KMS-11 (cell line): ENCODE measurements around the gene PDXP.
A peak's percentile ranks its signal among the peaks of the same experiment; 100 is the strongest.

Source experiments
- H2AFZ ChIP-seq: fragments of 200-600 bp; sonication (generic); 2 replicates; pipeline ENCODE4 v1.6.1; 2016; ENCODE audit warnings: antibody characterized with exemption, mixed run types, low read depth
- H3K27ac ChIP-seq: fragments of 200-600 bp; sonication (generic); 2 replicates; pipeline ENCODE4 v1.6.1; 2016; ENCODE audit warnings: mild to moderate bottlenecking, mixed run types
- H3K27me3 ChIP-seq: fragments of 200-600 bp; sonication (generic); 2 replicates; pipeline ENCODE4 v1.6.1; 2017; ENCODE audit warnings: mild to moderate bottlenecking, low read depth, mixed run types, moderate library complexity; ENCODE audit not compliant: insufficient read depth
- H3K36me3 ChIP-seq: fragments of 200-600 bp; sonication (generic); 2 replicates; pipeline ENCODE4 v1.6.1; 2017; ENCODE audit warnings: mild to moderate bottlenecking, mixed run types; ENCODE audit not compliant: insufficient read depth
- H3K4me1 ChIP-seq: fragments of 200-600 bp; sonication (generic); 2 replicates; pipeline ENCODE4 v1.6.1; 2016; ENCODE audit warnings: mild to moderate bottlenecking, low read depth, mixed run types; ENCODE audit not compliant: poor library complexity, severe bottlenecking
- H3K4me2 ChIP-seq: fragments of 200-600 bp; sonication (generic); 2 replicates; pipeline ENCODE4 v1.7.0; 2016; ENCODE audit warnings: mild to moderate bottlenecking, mixed run types
- H3K4me3 ChIP-seq: fragments of 200-600 bp; sonication (generic); IDR thresholded peaks from 2 replicates; pipeline ENCODE4 v1.6.1; 2017; ENCODE audit warnings: low read depth, low read length, mixed read lengths; ENCODE audit not compliant: insufficient read depth
- H3K79me2 ChIP-seq: fragments of 200-600 bp; sonication (generic); 2 replicates; pipeline ENCODE4 v1.6.1; 2016; ENCODE audit warnings: low read depth, mixed run types; ENCODE audit not compliant: insufficient read depth
- H3K9ac ChIP-seq: fragments of 200-600 bp; sonication (generic); 2 replicates; pipeline ENCODE4 v1.6.1; 2016; ENCODE audit warnings: mild to moderate bottlenecking, mixed run types
- H4K20me1 ChIP-seq: fragments of 200-600 bp; sonication (generic); 2 replicates; pipeline ENCODE4 v1.6.1; 2016; ENCODE audit warnings: mild to moderate bottlenecking, mixed run types; ENCODE audit not compliant: insufficient read depth
- TF ChIP-seq, protein P1 (sequence below): fragments of 200-600 bp; sonication (generic); conservative IDR thresholded peaks from 2 replicates; pipeline ENCODE4 v1.6.1; 2017; ENCODE audit warnings: low read depth, mild to moderate bottlenecking, antibody characterized with exemption, low read length, moderate library complexity, mixed read lengths

PDXP gene

DNA sequence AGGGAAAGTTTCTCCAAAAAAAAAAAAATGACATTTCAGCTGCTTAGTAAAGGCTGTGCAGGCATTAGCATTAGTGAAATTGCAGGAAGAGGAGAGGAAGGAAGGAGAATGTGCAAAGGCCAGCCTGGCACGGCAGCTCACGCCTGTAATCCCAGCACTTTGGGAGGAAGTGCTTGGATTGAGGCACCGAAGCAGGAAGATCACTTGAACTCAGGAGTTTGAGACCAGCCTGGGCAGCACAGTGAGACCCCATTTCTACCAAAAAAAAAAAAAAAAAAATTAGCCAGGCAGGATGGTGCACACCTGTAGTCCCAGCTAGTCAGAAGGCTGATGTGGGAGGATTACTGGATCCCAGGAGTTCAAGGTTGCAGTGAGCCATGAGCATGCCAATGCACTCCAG is 46.1 kb downstream of the PDXP start:
- Histone ChIP-seq H3K27me3 (no peaks in the 10 kb centered on the region), H3K27ac (no peak overlapping the region), H3K36me3 (no peaks in the 10 kb centered on the region), H3K9ac (no peak overlapping the region), H3K4me2 (no peak overlapping the region), H3K4me1 (peaks cover 8% of the 10 kb centered on the region), H4K20me1 (no peaks in the 10 kb centered on the region), H3K4me3 (no peak overlapping the region), H2AFZ (no peak overlapping the region), H3K79me2 (no peaks in the 10 kb centered on the region)
- TF ChIP-seq, protein P1, sequence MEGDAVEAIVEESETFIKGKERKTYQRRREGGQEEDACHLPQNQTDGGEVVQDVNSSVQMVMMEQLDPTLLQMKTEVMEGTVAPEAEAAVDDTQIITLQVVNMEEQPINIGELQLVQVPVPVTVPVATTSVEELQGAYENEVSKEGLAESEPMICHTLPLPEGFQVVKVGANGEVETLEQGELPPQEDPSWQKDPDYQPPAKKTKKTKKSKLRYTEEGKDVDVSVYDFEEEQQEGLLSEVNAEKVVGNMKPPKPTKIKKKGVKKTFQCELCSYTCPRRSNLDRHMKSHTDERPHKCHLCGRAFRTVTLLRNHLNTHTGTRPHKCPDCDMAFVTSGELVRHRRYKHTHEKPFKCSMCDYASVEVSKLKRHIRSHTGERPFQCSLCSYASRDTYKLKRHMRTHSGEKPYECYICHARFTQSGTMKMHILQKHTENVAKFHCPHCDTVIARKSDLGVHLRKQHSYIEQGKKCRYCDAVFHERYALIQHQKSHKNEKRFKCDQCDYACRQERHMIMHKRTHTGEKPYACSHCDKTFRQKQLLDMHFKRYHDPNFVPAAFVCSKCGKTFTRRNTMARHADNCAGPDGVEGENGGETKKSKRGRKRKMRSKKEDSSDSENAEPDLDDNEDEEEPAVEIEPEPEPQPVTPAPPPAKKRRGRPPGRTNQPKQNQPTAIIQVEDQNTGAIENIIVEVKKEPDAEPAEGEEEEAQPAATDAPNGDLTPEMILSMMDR, result no peak

DNA sequence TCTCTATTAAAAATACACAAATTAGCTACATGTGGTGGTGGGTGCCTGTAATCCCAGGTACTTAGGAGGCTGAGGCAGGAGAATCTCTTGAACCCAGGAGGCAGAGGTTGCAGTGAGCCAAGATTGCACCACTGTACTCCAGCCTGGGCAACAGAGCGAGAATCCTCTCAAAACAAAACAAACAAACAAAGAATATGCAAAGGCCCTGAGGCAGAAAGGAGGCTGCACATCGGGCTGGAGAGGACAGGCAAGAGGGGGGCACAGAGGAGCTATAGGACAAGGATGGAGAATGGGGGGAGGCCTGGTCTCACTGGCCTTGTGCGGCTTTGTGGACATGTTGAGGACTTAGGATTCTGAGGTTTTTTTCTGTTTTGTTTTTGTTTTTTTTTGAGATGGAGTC is 46.7 kb downstream of the PDXP start:
- Histone ChIP-seq H2AFZ (no peak overlapping the region), H3K79me2 (no peaks in the 10 kb centered on the region), H3K4me2 (no peak overlapping the region), H3K4me3 (no peak overlapping the region), H4K20me1 (no peaks in the 10 kb centered on the region), H3K27ac (no peak overlapping the region), H3K9ac (no peak overlapping the region), H3K4me1 (peaks cover 8% of the 10 kb centered on the region), H3K27me3 (no peaks in the 10 kb centered on the region), H3K36me3 (no peaks in the 10 kb centered on the region)
- TF ChIP-seq, protein P1, result no peak

DNA sequence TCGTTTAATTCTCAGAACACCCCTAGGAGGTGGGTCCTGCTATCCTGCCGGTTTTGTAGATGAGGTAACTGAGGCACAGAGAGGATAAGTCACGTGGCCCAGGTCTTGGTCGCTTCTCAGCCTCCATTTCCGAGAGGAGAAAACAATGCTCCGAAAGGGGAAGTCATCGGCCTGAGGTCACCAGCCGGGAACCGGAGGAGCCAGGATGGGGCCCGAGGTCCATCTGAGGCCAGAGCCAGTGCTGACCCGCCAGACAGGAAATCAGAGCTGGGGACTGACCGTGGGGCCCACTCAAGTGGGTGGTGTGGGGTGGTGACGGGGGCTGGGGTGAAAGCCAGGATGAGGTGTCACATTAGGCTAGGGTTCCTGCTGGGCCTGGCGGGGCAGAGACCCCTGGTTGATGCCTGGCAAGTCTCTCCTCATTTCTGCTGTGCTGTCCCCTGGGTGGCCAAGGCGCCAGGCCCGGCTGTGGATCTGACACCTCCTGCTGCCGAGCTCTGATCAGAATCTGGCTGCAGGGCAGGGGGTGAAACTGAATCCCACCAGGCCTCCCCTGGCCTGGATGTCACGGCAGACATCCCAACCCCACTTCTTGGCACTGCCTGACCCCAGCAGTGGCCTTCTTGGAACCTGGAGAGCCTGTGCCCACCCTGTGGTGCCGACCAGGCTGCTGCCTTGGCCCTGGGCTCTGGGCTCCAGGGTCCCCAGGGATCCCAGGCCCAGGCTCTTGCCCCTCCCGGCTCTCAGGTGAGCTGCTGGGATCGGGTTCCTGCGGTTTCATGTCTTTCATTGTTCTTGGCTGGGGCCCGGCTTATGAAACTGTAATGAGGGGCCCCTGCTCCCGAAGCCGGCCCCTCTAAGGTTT is 50.3 kb downstream of the PDXP start:
- no peaks in the 10 kb centered on the region for H3K36me3 ChIP-seq
- no peak overlapping the region; the same call in 1 of the 2 replicates for H2AFZ ChIP-seq
- no peak overlapping the region for H3K9ac ChIP-seq

DNA sequence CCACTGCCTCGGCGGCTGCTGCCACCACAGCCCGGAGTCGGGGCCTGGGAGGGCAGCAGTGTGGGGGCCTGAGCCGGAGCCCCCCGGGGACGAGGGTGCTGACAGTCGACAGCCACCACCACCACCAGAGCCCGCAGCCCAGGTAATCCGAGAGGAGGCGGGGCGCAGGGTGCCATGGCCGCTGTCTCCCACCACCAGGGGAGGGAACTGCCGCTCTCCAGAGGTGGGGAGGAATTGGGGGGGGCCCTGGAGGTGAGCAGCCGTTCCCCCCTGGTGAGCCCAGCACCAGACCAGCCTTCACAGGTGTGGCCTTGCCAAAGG is 50.9 kb downstream of the PDXP start:
- Histone ChIP-seq H4K20me1 (no peaks in the 10 kb centered on the region), H3K36me3 (no peaks in the 10 kb centered on the region), H3K4me1 (peaks cover 8% of the 10 kb centered on the region), H3K27me3 (no peaks in the 10 kb centered on the region), H3K4me3 (no peak overlapping the region), H3K79me2 (no peaks in the 10 kb centered on the region), H3K9ac (no peak overlapping the region), H3K27ac (no peak overlapping the region), H2AFZ (no peak overlapping the region), H3K4me2 (peak overlapping the region; percentile 34)
- TF ChIP-seq, protein P1, result no peak

More for the DNA sequence above, 50.3 kb downstream of the PDXP start:
- H3K27ac ChIP-seq, result no peak overlapping the region
- H3K79me2 ChIP-seq, result no peaks in the 10 kb centered on the region
- H3K4me1 ChIP-seq, result peaks cover 8% of the 10 kb centered on the region
- H4K20me1 ChIP-seq, result no peaks in the 10 kb centered on the region
- TF ChIP-seq, protein P1, result no peak
- H3K27me3 ChIP-seq, result no peaks in the 10 kb centered on the region
- H3K4me2 ChIP-seq, result peak overlapping the region; percentile 34
- H3K4me3 ChIP-seq, result no peak overlapping the region
